ENCODE results near the gene ZNF37A. TPM values are rescaled to one million over a fixed set of nuclear protein-coding genes. Genes with fewer than 3 reads are reported as not detected.
"Not testable (repeated sequence)": the region's sequence is repeated elsewhere in the genome, so short reads cannot be mapped to it uniquely, and the experiment has no call there.

The ZNF37A gene
- 15.0 and 17.2 TPM in 2 replicates for total RNA-seq (2014; rRNA removed; shearing (Covaris generic))

- Histone ChIP-seq H3K4me3 (peak within 1 kb of the TSS; percentile 82), H3K9me3 (replicated peaks) (no peaks in the 10 kb centered on the region), H3K4me1 (peaks cover 3% of the 10 kb centered on the region; the same call in 1 of the 2 replicates), H3K36me3 (peaks cover 19% of the 10 kb centered on the region), H3K27me3 (no peaks in the 10 kb centered on the region), H3K27ac (peak within 1 kb of the TSS; percentile 80)
- DNase-seq: peak; percentile 89 to 95
Observed at GRCh38 chr10:38094158-38094926, at the start of gene ZNF37A. Gene ZNF37A, plus strand, starts transcription at chr10:38094337. Its CDS starts 2,281 bp downstream, at chr10:38096618.

GRCh38 chr10:38045129-38045528, 49.0 kb upstream of the ZNF37A start:
- H3K36me3 ChIP-seq: no peaks in the 10 kb centered on the region
- no peaks in the 10 kb centered on the region for H3K9me3 ChIP-seq (replicated peaks)
- no peaks in the 10 kb centered on the region for H3K4me1 ChIP-seq
- H3K27me3 ChIP-seq: no peaks in the 10 kb centered on the region
- DNase-seq: no peak
- H3K27ac ChIP-seq: no peak overlapping the region
- no peak overlapping the region for H3K4me3 ChIP-seq

- H3K9me3 ChIP-seq (replicated peaks): no peaks in the 10 kb centered on the region
- no peak overlapping the region for H3K27ac ChIP-seq
- no peaks in the 10 kb centered on the region for H3K27me3 ChIP-seq
- no peaks in the 10 kb centered on the region for H3K36me3 ChIP-seq
- no peaks in the 10 kb centered on the region for H3K4me1 ChIP-seq
- no peak for DNase-seq
- H3K4me3 ChIP-seq: no peak overlapping the region
Observed at GRCh38 chr10:38047666-38048065, 46.5 kb upstream of the ZNF37A start.

- Histone ChIP-seq H3K9me3 (replicated peaks) (peaks cover 3% of the 10 kb centered on the region; the same call in 1 of the 2 replicates), H3K36me3 (peaks cover 12% of the 10 kb centered on the region), H3K4me3 (no peak overlapping the region), H3K27me3 (no peaks in the 10 kb centered on the region), H3K4me1 (no peaks in the 10 kb centered on the region), H3K27ac (no peak overlapping the region)
- no peak for DNase-seq
Observed at GRCh38 chr10:38050212-38050611, 43.9 kb upstream of the ZNF37A start.

GRCh38 chr10:38054361-38054797, 39.8 kb upstream of the ZNF37A start:
- Histone ChIP-seq H3K4me3 (no peak overlapping the region), H3K27ac (no peak overlapping the region), H3K27me3 (no peaks in the 10 kb centered on the region), H3K36me3 (peaks cover 25% of the 10 kb centered on the region), H3K4me1 (no peaks in the 10 kb centered on the region), H3K9me3 (replicated peaks) (peaks cover 10% of the 10 kb centered on the region; the same call in 1 of the 2 replicates)
- no peak for DNase-seq

- not testable (repeated sequence) for H3K27ac ChIP-seq, H3K4me1 ChIP-seq, DNase-seq, H3K4me3 ChIP-seq, H3K27me3 ChIP-seq
- Histone ChIP-seq H3K36me3 (peaks cover 25% of the 10 kb centered on the region), H3K9me3 (replicated peaks) (peaks cover 10% of the 10 kb centered on the region; the same call in 1 of the 2 replicates)
Observed at GRCh38 chr10:38055274-38055894, 38.8 kb upstream of the ZNF37A start.

GRCh38 chr10:38069663-38070062, 24.5 kb upstream of the ZNF37A start:
- H3K36me3 ChIP-seq; H3K27me3 ChIP-seq; H3K9me3 ChIP-seq (replicated peaks); H3K27ac ChIP-seq; H3K4me3 ChIP-seq; DNase-seq; H3K4me1 ChIP-seq: not testable (repeated sequence)

- H3K4me3 ChIP-seq: no peak overlapping the region
- no peaks in the 10 kb centered on the region for H3K27me3 ChIP-seq
- DNase-seq: no peak
- no peaks in the 10 kb centered on the region for H3K9me3 ChIP-seq (replicated peaks)
- no peaks in the 10 kb centered on the region for H3K4me1 ChIP-seq
- H3K36me3 ChIP-seq: no peaks in the 10 kb centered on the region
- H3K27ac ChIP-seq: no peak overlapping the region
Observed at GRCh38 chr10:38070501-38070900, 23.6 kb upstream of the ZNF37A start.

- H3K4me3 ChIP-seq: no peak overlapping the region
- H3K9me3 ChIP-seq (replicated peaks): no peaks in the 10 kb centered on the region
- H3K27me3 ChIP-seq: no peaks in the 10 kb centered on the region
- no peak for DNase-seq
- no peaks in the 10 kb centered on the region for H3K4me1 ChIP-seq
- no peaks in the 10 kb centered on the region for H3K36me3 ChIP-seq
- H3K27ac ChIP-seq: no peak overlapping the region
Observed at GRCh38 chr10:38072552-38072951, 21.6 kb upstream of the ZNF37A start.

GRCh38 chr10:38076687-38077086, 17.4 kb upstream of the ZNF37A start:
- no peaks in the 10 kb centered on the region for H3K9me3 ChIP-seq (replicated peaks)
- H3K27ac ChIP-seq: no peak overlapping the region
- no peaks in the 10 kb centered on the region for H3K36me3 ChIP-seq
- no peaks in the 10 kb centered on the region for H3K27me3 ChIP-seq
- DNase-seq: no peak
- no peak overlapping the region for H3K4me3 ChIP-seq
- no peaks in the 10 kb centered on the region for H3K4me1 ChIP-seq

GRCh38 chr10:38093318-38093717, 819 bp upstream of the ZNF37A start:
- H3K4me1 ChIP-seq; DNase-seq; H3K9me3 ChIP-seq (replicated peaks); H3K27ac ChIP-seq; H3K27me3 ChIP-seq; H3K4me3 ChIP-seq: not testable (repeated sequence)
- peaks cover 18% of the 10 kb centered on the region for H3K36me3 ChIP-seq

GRCh38 chr10:38093816-38094157, 350 bp upstream of the ZNF37A start:
- peak overlapping the region; percentile 82 for H3K4me3 ChIP-seq
- H3K27ac ChIP-seq: no peak overlapping the region; the same call in 1 of the 2 replicates
- peaks cover 3% of the 10 kb centered on the region; the same call in 1 of the 2 replicates for H3K4me1 ChIP-seq
- H3K36me3 ChIP-seq: peaks cover 19% of the 10 kb centered on the region
- H3K27me3 ChIP-seq: no peaks in the 10 kb centered on the region
- no peaks in the 10 kb centered on the region for H3K9me3 ChIP-seq (replicated peaks)
- no peak for DNase-seq

GRCh38 chr10:38094927-38095574, 914 bp downstream of the ZNF37A start:
- H3K27me3 ChIP-seq: no peaks in the 10 kb centered on the region
- peak in 1 of 2 experiments; percentile 31 for DNase-seq

GRCh38 chr10:38102880-38103279, 8.7 kb downstream of the ZNF37A start:
- H3K4me1 ChIP-seq: no peaks in the 10 kb centered on the region
- H3K9me3 ChIP-seq (replicated peaks): no peaks in the 10 kb centered on the region; the same call in 1 of the 2 replicates
- no peak for DNase-seq
- peaks cover 38% of the 10 kb centered on the region for H3K36me3 ChIP-seq
- no peak overlapping the region for H3K27ac ChIP-seq
- H3K27me3 ChIP-seq: no peaks in the 10 kb centered on the region
- H3K4me3 ChIP-seq: no peak overlapping the region

More at GRCh38 chr10:38094927-38095574, 914 bp downstream of the ZNF37A start:
- peak overlapping the region; percentile 82 for H3K4me3 ChIP-seq
- H3K9me3 ChIP-seq (replicated peaks): no peaks in the 10 kb centered on the region
- H3K36me3 ChIP-seq: peaks cover 19% of the 10 kb centered on the region
- peak overlapping the region; percentile 80 for H3K27ac ChIP-seq
- peaks cover 3% of the 10 kb centered on the region; the same call in 1 of the 2 replicates for H3K4me1 ChIP-seq

- H3K27me3 ChIP-seq: no peaks in the 10 kb centered on the region
- H3K4me1 ChIP-seq: no peaks in the 10 kb centered on the region
- peaks cover 31% of the 10 kb centered on the region for H3K36me3 ChIP-seq
- H3K4me3 ChIP-seq: no peak overlapping the region
- H3K9me3 ChIP-seq (replicated peaks): peaks cover 2% of the 10 kb centered on the region; the same call in 1 of the 2 replicates
- no peak overlapping the region for H3K27ac ChIP-seq
- no peak for DNase-seq
Observed at GRCh38 chr10:38103756-38104155, 9.6 kb downstream of the ZNF37A start.

Measured in SJCRH30 (cell line).